Osteoblast (primary cell): ENCODE measurements around the gene ABCB8. TPM values are rescaled to one million over a fixed set of nuclear protein-coding genes. Genes with fewer than 3 reads are reported as not detected.

ENCODE experiments used
- DNase-seq: peaks from one replicate; pipeline ENCODE4 v3.0.0; 2011; ENCODE audit warnings: low spot score, mixed read lengths; ENCODE audit not compliant: insufficient read length; ENCODE audit errors: missing footprints
- H2AFZ ChIP-seq: 2 replicates; pipeline ENCODE4 v1.6.0; 2011; ENCODE audit warnings: mild to moderate bottlenecking, low read length
- H3K27ac ChIP-seq: 2 replicates; pipeline ENCODE4 v1.5.1; 2011; ENCODE audit warnings: mild to moderate bottlenecking, low read depth, low read length, moderate library complexity
- H3K27me3 ChIP-seq: 2 replicates; pipeline ENCODE4 v1.6.0; 2012; ENCODE audit warnings: mild to moderate bottlenecking, control low read depth, inconsistent platforms, low read length, moderate library complexity; ENCODE audit not compliant: insufficient read depth
- H3K36me3 ChIP-seq: 2 replicates; pipeline ENCODE4 v1.5.1; 2011; ENCODE audit warnings: mild to moderate bottlenecking, low read length, control low read depth, moderate library complexity; ENCODE audit not compliant: insufficient read depth
- H3K4me1 ChIP-seq: 2 replicates; pipeline ENCODE4 v1.5.1; 2011; ENCODE audit warnings: mild to moderate bottlenecking, low read length, control low read depth, moderate library complexity; ENCODE audit not compliant: insufficient read depth
- H3K4me2 ChIP-seq: 2 replicates; pipeline ENCODE4 v1.6.0; 2011; ENCODE audit warnings: mild to moderate bottlenecking, low read length; ENCODE audit not compliant: insufficient read depth
- H3K4me3 ChIP-seq: fragments of 200-600 bp; sonication (generic); 3 replicates; pipeline ENCODE4 v1.5.1; 2012; ENCODE audit warnings: mild to moderate bottlenecking, low read length, inconsistent platforms; ENCODE audit not compliant: insufficient read depth
- H3K79me2 ChIP-seq: 2 replicates; pipeline ENCODE4 v1.6.0; 2012; ENCODE audit warnings: mild to moderate bottlenecking, low read length, control low read depth, inconsistent platforms; ENCODE audit not compliant: insufficient read depth
- H3K9me3 ChIP-seq: 2 replicates; pipeline ENCODE4 v1.5.1; 2011; ENCODE audit warnings: low read depth, low read length, control low read depth
- H4K20me1 ChIP-seq: 2 replicates; pipeline ENCODE4 v1.6.0; 2012; ENCODE audit warnings: mild to moderate bottlenecking, low read length, control low read depth; ENCODE audit not compliant: insufficient read depth
- CTCF ChIP-seq: IDR thresholded peaks from 2 replicates; pipeline ENCODE4 v1.5.1; 2011; ENCODE audit warnings: mild to moderate bottlenecking, low read depth, low read length, moderate library complexity; ENCODE audit errors: extremely low read depth
- total RNA-seq: library from RNA; depleted of rRNA; stranded (reverse); fragments of >200 nt; gene quantifications from 2 replicates; pipeline ENCODE4 v1.2.3, GENCODE V29; 2012

ABCB8 gene
- total RNA-seq, 1 donor, result 32.6 TPM

GRCh38 chr7:151078233-151079040, 50.2 kb downstream of the ABCB8 start:
- Histone ChIP-seq H3K4me1 (peaks cover 27% of the 10 kb centered on the region), H4K20me1 (peaks cover 21% of the 10 kb centered on the region), H3K36me3 (peaks cover 26% of the 10 kb centered on the region), H3K4me3 (no peak overlapping the region), H3K79me2 (peaks cover 41% of the 10 kb centered on the region), H2AFZ (no peak overlapping the region), H3K27ac (no peak overlapping the region), H3K4me2 (peak overlapping the region; percentile 93), H3K9me3 (no peaks in the 10 kb centered on the region), H3K27me3 (no peaks in the 10 kb centered on the region)
- no peak for TF ChIP-seq CTCF
- peak; percentile 90 for DNase-seq

GRCh38 chr7:151079199-151079910, 51.1 kb downstream of the ABCB8 start:
- Histone ChIP-seq H3K4me2 (peak overlapping the region; percentile 93), H3K4me1 (peaks cover 31% of the 10 kb centered on the region), H4K20me1 (peaks cover 21% of the 10 kb centered on the region), H2AFZ (no peak overlapping the region), H3K9me3 (no peaks in the 10 kb centered on the region), H3K36me3 (peaks cover 19% of the 10 kb centered on the region), H3K79me2 (peaks cover 41% of the 10 kb centered on the region), H3K27me3 (no peaks in the 10 kb centered on the region), H3K27ac (peak overlapping the region; percentile 65), H3K4me3 (peak overlapping the region; percentile 95)
- TF ChIP-seq CTCF, result no peak
- DNase-seq, result peak; percentile 55

GRCh38 chr7:151080067-151080521, 51.8 kb downstream of the ABCB8 start:
- DNase-seq, result peak; percentile 94
- peak overlapping the region; percentile 93 for H3K4me2 ChIP-seq
- TF ChIP-seq CTCF, result no peak
- H4K20me1 ChIP-seq, result peaks cover 21% of the 10 kb centered on the region
- peak overlapping the region; percentile 85 for H2AFZ ChIP-seq
- H3K79me2 ChIP-seq, result peaks cover 41% of the 10 kb centered on the region
- peak overlapping the region; percentile 65 for H3K27ac ChIP-seq
- H3K36me3 ChIP-seq, result peaks cover 16% of the 10 kb centered on the region
- H3K4me1 ChIP-seq, result peaks cover 31% of the 10 kb centered on the region
- H3K9me3 ChIP-seq, result no peaks in the 10 kb centered on the region
- peak overlapping the region; percentile 95 for H3K4me3 ChIP-seq
- H3K27me3 ChIP-seq, result no peaks in the 10 kb centered on the region
